ENCODE measurements around the gene CHKB.
"Not testable (repeated sequence)": the region's sequence is repeated elsewhere in the genome, so short reads cannot be mapped to it uniquely, and the experiment has no call there.

Gene CHKB

GRCh38 chr22:50582493-50583293 is at the start of gene CHKB:
TSS of gene CHKB (minus strand) at chr22:50582849. CDS start at chr22:50582781, 68 bp downstream.
- DNase-seq (ENCODE audit: low read depth, low spot score), result peak; percentile 99

- peak; percentile 9 for DNase-seq (ENCODE audit: low read depth, low spot score)
These were observed 47.7 kb upstream of the CHKB start for GRCh38 chr22:50630376-50630775.

- DNase-seq (ENCODE audit: low read depth, low spot score), result no peak
These were observed 46.0 kb upstream of the CHKB start for GRCh38 chr22:50628543-50629134.

GRCh38 chr22:50627642-50628542 is 45.2 kb upstream of the CHKB start, which contains the start of gene ARSA:
TSS of gene ARSA (minus strand) at chr22:50628152. CDS start at chr22:50627779, 373 bp downstream.
- peak; percentile 91 for DNase-seq (ENCODE audit: low read depth, low spot score)

- no peak for DNase-seq (ENCODE audit: low read depth, low spot score)
These were observed 44.4 kb upstream of the CHKB start for GRCh38 chr22:50626850-50627641.

GRCh38 chr22:50626314-50626849 is 43.7 kb upstream of the CHKB start:
- no peak for DNase-seq (ENCODE audit: low read depth, low spot score)

GRCh38 chr22:50625568-50626313 is 43.1 kb upstream of the CHKB start:
- DNase-seq (ENCODE audit: low read depth, low spot score), result no peak

- no peak for DNase-seq (ENCODE audit: low read depth, low spot score)
These were observed 42.5 kb upstream of the CHKB start for GRCh38 chr22:50625131-50625567.

- no peak for DNase-seq (ENCODE audit: low read depth, low spot score)
These were observed 41.9 kb upstream of the CHKB start for GRCh38 chr22:50624347-50625130.

GRCh38 chr22:50622723-50623327 is 40.2 kb upstream of the CHKB start:
- no peak for DNase-seq (ENCODE audit: low read depth, low spot score)

GRCh38 chr22:50621948-50622722 is 39.5 kb upstream of the CHKB start:
- DNase-seq (ENCODE audit: low read depth, low spot score), result no peak

GRCh38 chr22:50621356-50621880 is 38.8 kb upstream of the CHKB start:
- DNase-seq (ENCODE audit: low read depth, low spot score), result no peak

- DNase-seq (ENCODE audit: low read depth, low spot score), result no peak
These were observed 38.1 kb upstream of the CHKB start for GRCh38 chr22:50620593-50621355.

- DNase-seq (ENCODE audit: low read depth, low spot score), result not testable (repeated sequence)
These were observed 31.6 kb upstream of the CHKB start for GRCh38 chr22:50614296-50614695.

- no peak for DNase-seq (ENCODE audit: low read depth, low spot score)
These were observed 30.8 kb upstream of the CHKB start for GRCh38 chr22:50613291-50613981.

GRCh38 chr22:50612528-50613221 is 30.0 kb upstream of the CHKB start:
- no peak for DNase-seq (ENCODE audit: low read depth, low spot score)

Measured in astrocyte of the hippocampus (primary cell).